WTC11 (cell line): Measurements from ENCODE around the gene KDM6B.

Experiments
- MAX ChIP-seq: sonication (generic); formaldehyde crosslinking; IDR thresholded peaks from 2 replicates; pipeline ENCODE4 v1.8.0; 2022; ENCODE audit warnings: mild to moderate bottlenecking, missing genetic modification reagents
- MXD4 ChIP-seq: fragments of 250-450 bp; sonication (Bioruptor Pico); IDR thresholded peaks from 2 replicates; pipeline ENCODE4 v1.8.0; 2021; ENCODE audit warnings: mild to moderate bottlenecking, moderate library complexity, borderline replicate concordance

GRCh38 chr17:7846063-7846735, 12.2 kb downstream of the KDM6B start:
- no peak for TF ChIP-seq MAX (CRISPR knock-in tag)
- no peak for TF ChIP-seq MXD4 (CRISPR knock-in tag)
